ENCODE data around the gene TANK.
A peak's percentile ranks its signal among the peaks of the same experiment; 100 is the strongest.
"Not testable (repeated sequence)": the region's sequence is repeated elsewhere in the genome, so short reads cannot be mapped to it uniquely, and the experiment has no call there.

Gene TANK

DNA sequence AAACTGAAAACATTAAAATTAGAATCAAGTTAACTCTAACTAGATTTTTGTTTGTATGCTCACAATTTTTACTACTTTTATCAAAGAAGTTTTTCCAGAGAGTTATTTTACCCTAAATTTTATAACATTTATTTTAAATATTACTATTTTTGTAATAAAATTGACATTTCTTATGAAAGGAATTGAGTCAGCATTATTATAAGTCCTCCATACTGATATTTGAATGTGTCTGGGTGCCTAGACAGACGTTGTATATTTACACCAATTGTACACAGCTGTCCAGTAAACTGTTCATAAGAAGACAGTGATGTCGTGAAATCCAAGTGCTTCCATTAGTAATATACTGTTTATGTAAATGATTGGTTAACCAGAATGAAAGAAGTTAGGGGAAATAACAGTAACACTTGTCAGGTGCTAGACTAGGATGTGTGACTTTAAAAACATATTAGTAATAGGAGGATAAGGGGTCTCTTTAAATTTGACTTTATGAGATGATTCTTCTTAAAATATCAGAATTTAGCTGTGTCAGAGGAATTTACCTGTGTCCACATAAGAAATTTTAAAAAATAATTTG, 73.7 kb downstream of the TANK start:
- no peak for DNase-seq

- no peak for DNase-seq
Measured at GRCh38 chr2:161234627-161235026, 74.4 kb downstream of the TANK start.

DNA sequence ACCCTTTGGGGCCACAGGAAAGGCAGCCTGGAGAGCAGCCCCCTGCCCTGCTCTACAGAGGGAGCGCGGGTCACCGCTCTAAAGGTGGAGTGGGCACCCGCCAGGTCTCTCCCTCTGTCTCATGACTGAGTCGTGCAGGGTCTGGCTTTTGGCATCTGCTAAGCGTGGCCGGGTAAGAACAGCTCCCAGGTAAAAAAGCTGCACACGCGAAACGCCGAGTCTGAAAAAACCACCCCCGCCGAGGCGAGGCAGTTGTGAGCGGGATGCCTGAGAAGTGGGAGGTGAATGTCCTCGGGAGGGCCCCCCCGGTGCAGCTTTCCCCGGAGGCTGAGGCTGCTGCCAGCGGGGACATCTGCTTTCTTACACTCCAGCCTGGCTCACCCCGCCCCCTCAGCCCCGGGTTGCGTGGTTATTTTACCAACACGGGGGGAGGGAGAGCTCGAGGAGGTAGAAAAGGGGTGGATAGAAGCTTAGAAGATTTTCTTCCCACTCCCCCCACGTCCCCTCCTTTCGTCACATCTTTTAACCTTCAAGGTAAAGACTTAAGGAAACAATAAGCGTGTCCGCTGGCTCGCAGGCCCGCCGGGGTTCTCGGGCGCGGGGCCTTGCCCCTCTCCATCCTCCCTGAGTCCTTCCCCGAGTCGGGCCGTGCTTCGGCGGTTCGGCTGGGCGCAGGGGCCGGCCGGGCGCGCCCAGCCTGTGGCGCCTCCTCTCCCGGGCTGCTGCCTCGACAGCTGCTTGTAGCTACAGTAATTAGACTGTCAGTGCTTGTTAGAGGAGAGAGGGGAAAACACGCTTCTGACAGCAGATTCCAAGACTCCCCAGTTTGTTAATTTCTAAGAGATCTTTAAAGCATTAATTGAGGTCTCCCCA, 77.4 kb downstream of the TANK start:
- DNase-seq, result peak; percentile 75

DNA sequence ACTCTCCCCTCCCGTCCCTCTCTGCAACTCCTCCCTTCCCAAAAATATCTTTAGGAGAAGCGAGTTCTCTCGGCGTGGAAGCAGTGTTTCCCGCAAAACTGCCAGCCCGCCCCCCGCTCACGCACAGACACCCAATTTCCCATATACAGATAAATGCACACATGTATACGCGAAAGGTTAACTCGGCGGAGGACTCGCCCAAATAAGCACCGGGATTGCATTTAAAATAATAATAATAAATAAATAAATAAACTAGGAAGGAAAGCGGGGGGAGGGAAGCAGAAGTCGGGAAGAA, 78.0 kb downstream of the TANK start:
- DNase-seq, result peak; percentile 46

GRCh38 chr2:161238560-161239325, 78.5 kb downstream of the TANK start:
- DNase-seq, result peak; percentile 82

DNA sequence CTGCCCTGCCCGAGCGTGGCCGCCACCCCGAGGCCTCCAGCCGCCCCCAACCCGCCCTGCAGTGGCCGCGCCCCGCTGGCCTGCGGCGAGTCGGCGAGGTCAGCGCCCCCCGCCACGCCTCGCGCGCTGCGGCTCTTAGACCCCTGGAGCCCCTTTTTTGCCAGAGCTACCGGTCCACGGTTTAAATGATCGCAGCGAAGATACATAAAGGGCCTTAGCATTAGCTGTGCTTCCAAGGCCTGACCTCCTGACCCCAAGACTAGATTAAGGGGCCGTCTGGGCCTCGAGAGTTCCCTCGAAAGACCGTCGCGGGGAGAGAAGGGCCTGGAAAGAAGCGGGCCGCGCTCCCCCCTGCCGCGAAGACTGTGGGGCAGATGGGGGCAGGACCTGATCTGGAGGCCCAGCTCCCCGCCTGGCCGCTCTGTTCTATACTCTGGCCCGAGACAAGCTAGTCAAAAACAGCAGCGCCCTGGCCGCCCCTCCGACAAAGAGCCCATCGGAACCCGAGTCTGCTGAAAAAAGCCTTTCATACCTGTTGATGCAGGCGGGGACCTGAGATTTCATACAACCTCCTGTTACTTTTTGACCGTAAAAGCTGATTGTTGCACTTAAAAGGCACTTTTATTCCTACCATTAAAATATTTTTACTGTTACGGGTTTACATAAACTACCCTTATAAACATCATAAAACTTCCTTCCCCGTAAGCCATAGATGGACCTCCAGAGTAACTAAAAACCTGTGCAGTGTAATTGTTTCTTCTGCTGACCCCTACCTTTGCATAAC, 79.3 kb downstream of the TANK start:
- no peak for DNase-seq

- no peak for DNase-seq
Measured at GRCh38 chr2:161241894-161242293, 81.7 kb downstream of the TANK start.

GRCh38 chr2:161243312-161243711, 83.1 kb downstream of the TANK start:
- DNase-seq, result no peak

GRCh38 chr2:161243905-161244304, 83.7 kb downstream of the TANK start:
- no peak for DNase-seq

- peak; percentile 40 for DNase-seq
Measured at GRCh38 chr2:161244387-161245260, 84.4 kb downstream of the TANK start.

DNA sequence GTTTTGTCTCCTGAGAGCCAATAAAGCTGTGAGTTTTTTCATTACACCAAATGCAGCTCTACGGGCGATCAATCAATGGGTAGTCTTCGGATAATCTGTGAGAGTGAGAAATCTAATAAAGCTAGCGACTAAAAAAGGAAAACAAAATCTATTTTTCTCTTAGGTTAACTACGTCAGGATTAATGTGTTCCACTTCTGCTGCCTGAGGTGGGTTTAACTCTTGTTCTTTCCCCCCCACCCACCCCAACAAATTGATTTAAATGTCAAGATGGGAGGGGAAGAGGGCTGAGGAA, 85.0 kb downstream of the TANK start:
- DNase-seq, result no peak

GRCh38 chr2:161245671-161246070, 85.4 kb downstream of the TANK start:
- no peak for DNase-seq

DNA sequence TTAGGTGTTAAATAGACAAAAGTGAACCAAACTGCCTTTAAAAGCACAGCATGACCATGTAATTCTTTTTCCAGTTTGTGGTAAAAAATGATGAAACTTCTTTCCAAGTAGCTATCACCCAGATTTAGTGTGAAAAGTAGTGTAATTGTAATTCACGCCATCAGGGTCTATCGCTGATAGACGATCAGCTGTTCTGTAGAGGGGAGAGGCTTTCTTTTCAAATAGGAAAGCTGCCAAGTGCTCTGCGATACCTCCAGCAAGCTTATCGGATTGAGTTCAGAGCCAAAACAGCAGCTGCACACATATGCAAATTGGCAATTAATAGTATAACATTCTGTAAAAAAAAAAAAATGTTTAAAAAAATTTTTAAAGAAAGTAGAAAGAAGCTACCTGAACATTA, 86.1 kb downstream of the TANK start:
- DNase-seq, result no peak

GRCh38 chr2:161250864-161251436, 90.7 kb downstream of the TANK start:
- DNase-seq, result no peak

GRCh38 chr2:161257123-161257952, 97.1 kb downstream of the TANK start:
- no peak for DNase-seq

- no peak for DNase-seq
Measured at GRCh38 chr2:161265874-161266273, 105.6 kb downstream of the TANK start.

DNA sequence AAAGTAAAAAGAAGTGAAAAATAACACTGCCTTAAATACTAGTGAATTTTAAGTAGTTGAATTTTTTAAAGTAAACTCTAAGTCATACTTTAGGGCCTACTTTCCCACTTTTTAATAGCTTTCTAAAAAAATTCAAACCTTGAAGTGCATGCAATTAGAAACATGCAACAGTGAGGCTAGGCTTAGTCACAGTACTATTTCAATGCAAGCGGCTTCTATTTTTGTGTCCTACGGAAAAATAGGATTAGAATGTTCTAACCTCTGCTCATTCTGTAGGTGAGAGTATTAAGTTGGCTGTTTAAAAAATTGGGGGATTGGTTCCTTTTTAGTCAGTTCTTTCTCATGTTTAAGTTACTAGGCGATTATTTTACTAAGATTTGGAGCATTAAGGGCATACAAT, 108.9 kb downstream of the TANK start:
- no peak for DNase-seq

DNA sequence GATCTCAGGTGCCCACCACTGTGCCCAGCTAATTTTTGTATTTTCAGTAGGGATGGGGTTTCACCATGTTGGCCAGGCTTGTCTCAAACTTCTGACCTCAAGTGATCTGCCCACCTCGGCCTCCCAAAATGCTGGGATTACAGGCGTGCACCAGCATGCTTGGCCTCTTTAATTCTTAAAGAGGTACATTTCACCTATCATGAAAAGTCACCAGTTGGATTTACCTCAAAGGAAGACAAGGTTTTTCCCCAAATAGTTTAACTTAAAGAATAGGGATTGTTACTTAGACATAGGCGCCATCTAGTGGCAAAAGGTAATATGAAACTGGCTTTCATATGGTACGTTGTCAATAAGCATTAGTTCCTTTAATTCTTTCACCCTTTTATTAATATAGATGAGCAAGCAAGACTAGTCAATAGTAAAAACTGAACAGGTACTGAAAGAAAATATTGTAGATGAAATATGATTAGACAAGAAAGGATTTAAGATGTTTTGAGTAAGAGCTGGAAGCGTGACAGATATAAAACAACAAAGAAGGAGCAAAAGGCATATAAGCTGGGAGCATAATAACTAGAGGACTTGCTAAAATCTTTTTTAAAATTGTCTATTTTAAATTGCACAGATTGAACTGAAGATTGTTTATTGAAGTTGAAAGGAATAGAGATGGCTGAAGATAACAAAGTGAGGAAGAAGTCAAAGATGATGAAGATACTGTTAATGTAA, 113.0 kb downstream of the TANK start:
- DNase-seq, result no peak

DNA sequence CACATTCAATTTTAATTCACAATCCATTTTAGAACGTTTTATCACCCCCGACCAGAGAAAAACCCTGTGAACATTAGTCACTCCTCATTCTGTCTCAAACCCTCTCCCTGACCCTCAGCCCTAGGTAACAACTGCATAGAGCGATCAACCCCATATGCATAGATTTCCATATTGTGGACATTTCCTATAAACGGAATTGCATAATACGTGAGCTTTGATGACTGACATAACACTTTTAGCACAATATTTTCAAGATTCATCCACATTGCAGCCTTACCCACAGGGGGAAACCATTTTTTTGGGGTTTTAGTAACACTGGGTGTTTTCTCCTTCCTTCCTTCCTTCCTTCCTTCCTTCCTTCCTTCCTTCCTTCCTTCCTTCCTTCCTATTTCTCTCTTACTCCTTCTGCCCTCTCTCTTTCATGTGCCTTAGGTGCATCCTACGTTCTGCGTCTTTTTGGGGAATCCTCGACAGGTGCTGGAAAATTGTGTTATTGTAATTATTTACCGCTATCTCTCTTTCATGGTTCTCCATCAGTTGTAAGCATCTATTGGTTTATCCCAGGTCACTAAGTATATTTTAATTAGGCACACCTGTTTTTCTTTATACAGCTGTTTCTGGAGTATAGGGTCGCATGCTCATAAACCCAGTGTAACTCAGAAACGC, 118.5 kb downstream of the TANK start:
- DNase-seq, result not testable (repeated sequence)

Data from left hindlimb (tissue), 1 donor.